ENCODE data around the gene POLRMT. TPM values are rescaled to one million over a fixed set of nuclear protein-coding genes. Genes with fewer than 3 reads are reported as not detected.

Gene POLRMT
- total RNA-seq, 4 donors from 2014 or later: 37.8 to 61.1 (median 46.9) TPM

DNA sequence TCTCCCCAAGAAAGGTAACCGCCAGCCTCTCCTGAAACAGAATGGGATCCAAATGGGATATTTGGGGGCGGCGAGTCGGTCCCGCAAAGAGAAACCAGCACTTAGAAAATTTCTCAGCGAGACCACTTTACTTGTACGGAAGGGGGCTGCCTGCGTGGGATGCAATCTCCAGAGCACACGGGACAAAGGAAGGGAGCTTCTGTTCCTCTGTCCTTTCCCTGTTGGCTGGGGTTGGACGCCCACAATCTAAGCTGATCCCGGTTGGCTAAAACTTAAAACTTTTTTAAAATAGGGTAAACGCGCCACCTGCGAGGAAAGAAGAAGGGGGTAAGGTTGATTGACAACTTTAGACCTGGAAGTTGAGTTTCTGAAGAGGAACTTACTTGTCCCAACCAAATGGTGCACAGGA lies 61.8 kb downstream of the POLRMT start:
- intact Hi-C loops (cut with DNase I; ENCODE audit: low total_unique reads): loop anchor here (5.0 kb wide), 1 partner anchor 91 kb away; the partner anchor contains the start of gene RNF126
- 0 to 3% methylated on average over 14 of the region's 14 CpGs for WGBS, 2 donors
- TF ChIP-seq, protein P1, sequence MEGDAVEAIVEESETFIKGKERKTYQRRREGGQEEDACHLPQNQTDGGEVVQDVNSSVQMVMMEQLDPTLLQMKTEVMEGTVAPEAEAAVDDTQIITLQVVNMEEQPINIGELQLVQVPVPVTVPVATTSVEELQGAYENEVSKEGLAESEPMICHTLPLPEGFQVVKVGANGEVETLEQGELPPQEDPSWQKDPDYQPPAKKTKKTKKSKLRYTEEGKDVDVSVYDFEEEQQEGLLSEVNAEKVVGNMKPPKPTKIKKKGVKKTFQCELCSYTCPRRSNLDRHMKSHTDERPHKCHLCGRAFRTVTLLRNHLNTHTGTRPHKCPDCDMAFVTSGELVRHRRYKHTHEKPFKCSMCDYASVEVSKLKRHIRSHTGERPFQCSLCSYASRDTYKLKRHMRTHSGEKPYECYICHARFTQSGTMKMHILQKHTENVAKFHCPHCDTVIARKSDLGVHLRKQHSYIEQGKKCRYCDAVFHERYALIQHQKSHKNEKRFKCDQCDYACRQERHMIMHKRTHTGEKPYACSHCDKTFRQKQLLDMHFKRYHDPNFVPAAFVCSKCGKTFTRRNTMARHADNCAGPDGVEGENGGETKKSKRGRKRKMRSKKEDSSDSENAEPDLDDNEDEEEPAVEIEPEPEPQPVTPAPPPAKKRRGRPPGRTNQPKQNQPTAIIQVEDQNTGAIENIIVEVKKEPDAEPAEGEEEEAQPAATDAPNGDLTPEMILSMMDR (IDR thresholded peaks at IDR 0.05): no peak
- TF ChIP-seq POLR2A (IDR thresholded peaks at IDR 0.05): no peak
- DNase-seq (ENCODE audit: low spot score in 2 of 2): no peak
- H3K4me3 ChIP-seq (ENCODE audit: low read depth, poor library complexity, severe bottlenecking): peak overlapping the region; percentile 17

DNA sequence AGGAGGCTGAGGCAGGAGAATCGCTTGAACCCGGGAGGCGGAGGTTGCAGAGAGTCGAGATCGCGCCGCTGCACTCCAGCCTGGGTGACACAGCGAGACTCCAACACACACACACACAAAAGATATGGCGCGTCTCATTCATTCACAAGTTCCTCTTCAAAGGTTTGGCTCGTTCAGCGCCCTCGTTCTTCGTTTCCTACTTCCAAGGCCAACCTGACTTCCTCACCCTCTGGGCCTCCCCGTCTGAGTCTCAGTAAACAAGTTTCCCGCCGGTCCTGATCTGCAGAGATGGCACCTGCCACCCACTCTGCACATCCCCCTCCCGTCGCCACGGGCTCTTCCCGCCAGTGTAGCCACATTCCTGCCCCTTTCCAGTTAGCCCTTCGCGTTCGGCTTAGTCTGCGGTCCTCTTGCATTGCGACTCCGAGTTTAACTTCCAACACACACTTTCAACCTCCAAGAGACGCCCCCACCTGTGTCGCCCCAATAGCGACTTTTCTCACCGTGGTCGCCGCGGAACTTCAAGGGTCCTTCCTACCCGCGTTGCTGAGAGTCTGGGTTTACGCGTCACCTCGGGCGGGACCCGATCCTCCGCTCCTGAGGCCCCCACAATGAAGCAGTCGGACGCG lies 62.3 kb downstream of the POLRMT start:
- intact Hi-C loops (cut with DNase I; ENCODE audit: low total_unique reads): loop anchor here (5.0 kb wide), 1 partner anchor 91 kb away; the partner anchor contains the start of gene RNF126
- WGBS, 2 donors: 3 to 4% methylated on average over 45 of the region's 45 CpGs

DNA sequence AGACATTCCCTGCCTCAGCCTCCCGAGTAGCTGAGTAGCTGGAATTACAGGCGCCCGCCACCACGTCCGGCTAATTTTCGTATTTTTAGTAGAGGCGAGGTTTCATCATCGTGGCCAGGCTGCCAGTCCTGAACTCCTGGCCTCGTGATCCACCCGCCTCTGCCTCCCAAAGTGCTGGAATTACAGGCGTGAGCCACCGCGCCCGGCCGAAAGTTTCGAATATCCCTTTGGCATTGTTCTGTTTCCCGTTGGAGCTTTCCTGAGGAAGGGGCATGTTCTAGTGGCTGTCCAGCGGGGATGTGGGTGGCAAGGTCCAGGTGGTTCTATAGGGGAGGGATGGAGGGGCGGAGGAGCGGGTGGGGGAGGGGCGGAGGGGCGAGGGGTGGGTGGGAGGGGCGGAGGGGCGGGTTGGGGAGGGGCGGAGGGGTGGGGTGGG lies 63.1 kb downstream of the POLRMT start:
- DNase-seq (ENCODE audit: low spot score in 2 of 2): no peak
- intact Hi-C loops (cut with DNase I; ENCODE audit: low total_unique reads): loop anchor here (5.0 kb wide), 1 partner anchor 92 kb away; the partner anchor contains the start of gene RNF126
- H3K4me3 ChIP-seq (ENCODE audit: low read depth, poor library complexity, severe bottlenecking): no peak overlapping the region
- TF ChIP-seq, protein P1 (IDR thresholded peaks at IDR 0.05): no peak
- no peak for TF ChIP-seq POLR2A (IDR thresholded peaks at IDR 0.05)
- WGBS, 2 donors: 70 to 72% methylated on average over 17 of the region's 25 CpGs

More for the DNA sequence above, 62.3 kb downstream of the POLRMT start:
- H3K4me3 ChIP-seq (ENCODE audit: low read depth, poor library complexity, severe bottlenecking): peak overlapping the region; percentile 17
- TF ChIP-seq, protein P1 (IDR thresholded peaks at IDR 0.05): no peak
- no peak for TF ChIP-seq POLR2A (IDR thresholded peaks at IDR 0.05)
- peak in 1 of 2 donors; percentile 53 for DNase-seq (ENCODE audit: low spot score in 2 of 2)

DNA sequence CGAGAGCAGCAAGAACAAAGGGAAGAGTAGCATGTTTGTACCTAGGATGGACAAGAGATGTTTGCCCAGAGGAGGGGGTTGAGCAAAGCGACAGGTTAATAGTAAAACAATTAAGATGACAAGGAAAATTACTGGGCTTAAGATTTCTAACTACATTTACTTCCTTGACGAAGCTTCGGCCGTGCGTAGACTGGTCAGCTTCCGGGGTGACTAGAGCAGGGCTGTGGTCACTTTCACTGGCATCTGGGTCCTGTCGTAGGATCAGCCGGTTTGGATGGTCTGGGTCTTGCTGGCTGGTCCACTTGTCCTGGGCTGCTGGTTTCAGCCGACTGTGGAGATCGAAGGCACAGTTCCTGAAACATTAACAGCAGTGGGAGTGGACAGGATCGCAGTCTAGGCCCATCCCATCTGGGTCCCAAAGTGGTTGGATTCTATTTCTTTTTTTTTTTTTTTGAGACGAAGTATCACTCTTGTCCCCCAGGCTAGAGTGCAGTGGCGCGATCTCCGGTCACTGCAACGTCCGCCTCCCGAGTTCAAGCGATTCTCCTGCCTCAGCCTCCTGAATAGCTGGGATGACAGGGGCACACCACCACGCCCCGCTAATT lies 65.9 kb downstream of the POLRMT start:
- 86 to 89% methylated on average over 17 to 22 of the region's 22 CpGs for WGBS, 2 donors
- no peak for DNase-seq (ENCODE audit: low spot score in 2 of 2)
- H3K4me3 ChIP-seq (ENCODE audit: low read depth, poor library complexity, severe bottlenecking): no peak overlapping the region
- intact Hi-C loops (cut with DNase I; ENCODE audit: low total_unique reads): no loop called here
- TF ChIP-seq, protein P1 (IDR thresholded peaks at IDR 0.05): no peak
- no peak for TF ChIP-seq POLR2A (IDR thresholded peaks at IDR 0.05)

Other genes with a start within 250 kb of the POLRMT start
- 1 to 10 TPM in 3 of 4 donors, under 1 TPM in 1; 0.81 to 3.1 (median 2.1) TPM for gene C2CD4C, start 224.4 kb downstream of the POLRMT start, total RNA-seq
- gene SHC2, start 172.5 kb downstream of the POLRMT start, total RNA-seq: 10 to 100 TPM; 14.6 to 25.0 (median 17.8) TPM
- gene MADCAM1, start 137.1 kb downstream of the POLRMT start, total RNA-seq: under 1 TPM in 2 of 4 donors, not detected in 2; 0.34 to 0.57 TPM
- 10 to 100 TPM; 23.4 to 73.8 (median 62.1) TPM for gene TPGS1, start 126.0 kb downstream of the POLRMT start, total RNA-seq
- gene CDC34, start 101.8 kb downstream of the POLRMT start, total RNA-seq: 100 to 1,000 TPM; 129 to 214 (median 140) TPM
- 1 to 10 TPM in 2 of 4 donors, under 1 TPM in 1, not detected in 1; 0.29 to 1.5 (median 1.3) TPM for gene GZMM, start 89.5 kb downstream of the POLRMT start, total RNA-seq
- gene BSG, start 60.9 kb downstream of the POLRMT start, total RNA-seq: 100 to 1,000 TPM; 288 to 344 (median 307) TPM
- gene HCN2, start 43.7 kb downstream of the POLRMT start, total RNA-seq: 1 to 10 TPM in 2 of 4 donors, under 1 TPM in 2; 0.21 to 1.7 (median 1.1) TPM
- gene FGF22, start 6.3 kb upstream of the POLRMT start, total RNA-seq: 10 to 100 TPM; 16.1 to 41.8 (median 25.6) TPM
- 100 to 1,000 TPM in 3 of 4 donors, 10 to 100 TPM in 1; 96.6 to 156 (median 126) TPM for gene RNF126, start 29.7 kb upstream of the POLRMT start, total RNA-seq
- gene FSTL3, start 42.9 kb upstream of the POLRMT start, total RNA-seq: 10 to 100 TPM; 14.4 to 51.6 (median 43.5) TPM
- gene PRSS57, start 61.9 kb upstream of the POLRMT start, total RNA-seq: under 1 TPM in 1 of 4 donors, not detected in 3; 0.32 TPM
- 10 to 100 TPM; 25.1 to 92.3 (median 41.9) TPM for gene PALM, start 75.4 kb upstream of the POLRMT start, total RNA-seq
- gene MISP, start 117.6 kb upstream of the POLRMT start, total RNA-seq: 1 to 10 TPM in 2 of 4 donors, under 1 TPM in 2; 0.08 to 2.8 (median 0.92) TPM
- gene PTBP1, start 163.9 kb upstream of the POLRMT start, total RNA-seq: 100 to 1,000 TPM; 167 to 237 (median 205) TPM
- not detected for gene PLPPR3, start 188.4 kb upstream of the POLRMT start, total RNA-seq
- gene AZU1, start 194.3 kb upstream of the POLRMT start, total RNA-seq: under 1 TPM in 2 of 4 donors, not detected in 2; 0.37 to 0.76 TPM
- gene PRTN3, start 207.5 kb upstream of the POLRMT start, total RNA-seq: under 1 TPM in 1 of 4 donors, not detected in 3; 0.86 TPM
- gene ELANE, start 218.8 kb upstream of the POLRMT start, total RNA-seq: 1 to 10 TPM in 1 of 4 donors, under 1 TPM in 1, not detected in 2; 0.51 to 1.9 TPM
- gene CFD, start 226.1 kb upstream of the POLRMT start, total RNA-seq: 100 to 1,000 TPM; 263 to 871 (median 364) TPM